CD4-positive, alpha-beta memory T cell (primary cell): ENCODE measurements around the gene NPEPL1. TPM values are rescaled to one million over a fixed set of nuclear protein-coding genes. Genes with fewer than 3 reads are reported as not detected.
"Not testable (repeated sequence)": the region's sequence is repeated elsewhere in the genome, so short reads cannot be mapped to it uniquely, and the experiment has no call there.

ENCODE experiments used
- CTCF ChIA-PET: fragments of 350-600 bp; sonication (Branson Sonifier 250); formaldehyde crosslinking; loops from one replicate; lab custom pipeline; 2021; ENCODE audit warnings: inconsistent platforms; ENCODE audit not compliant: partially characterized antibody; lab: Charles Lee
- POLR2A ChIA-PET: fragments of 350-600 bp; sonication (Branson Sonifier 250); formaldehyde crosslinking; loops from one replicate; lab custom pipeline; 2021; ENCODE audit not compliant: partially characterized antibody; lab: Charles Lee
- DNase-seq, 5 donors: peaks; one replicate each; pipeline versions ENCODE4 v3.0.0 to v3.0.0-alpha.2; 2020 to 2022; ENCODE audit warnings: mixed read lengths in 1 of 5
- H3K27ac ChIP-seq: one replicate; pipeline ENCODE4 v1.7.0; 2013; ENCODE audit warnings: low read depth, low read length
- H3K27me3 ChIP-seq: 2 replicates; pipeline ENCODE4 v1.7.0; 2013; ENCODE audit warnings: mild to moderate bottlenecking, low read length, moderate library complexity; ENCODE audit not compliant: insufficient read depth
- H3K36me3 ChIP-seq: 2 replicates; pipeline ENCODE4 v1.7.0; 2013; ENCODE audit warnings: mild to moderate bottlenecking, low read length, moderate library complexity; ENCODE audit not compliant: insufficient read depth
- H3K4me1 ChIP-seq: 2 replicates; pipeline ENCODE4 v1.7.0; 2013; ENCODE audit warnings: mild to moderate bottlenecking, low read length, moderate library complexity; ENCODE audit not compliant: insufficient read depth
- H3K4me3 ChIP-seq, 2 donors: one replicate each; pipeline ENCODE4 v1.7.0; 2013; ENCODE audit warnings: low read length in 2 of 2, mild to moderate bottlenecking in 1 of 2
- H3K9me3 ChIP-seq, 2 donors: one replicate each; pipeline ENCODE4 v1.7.0; 2013; ENCODE audit warnings: low read length in 2 of 2, control low read depth in 1 of 2; ENCODE audit not compliant: control insufficient read depth in 1 of 2
- H3K27ac Mint-ChIP-seq, 7 donors: one replicate each; pipeline ENCODE4 v1.8.0; 2020 to 2021; ENCODE audit warnings: mixed read lengths in 7 of 7, mild to moderate bottlenecking in 6 of 7, inconsistent platforms in 3 of 7, moderate library complexity in 3 of 7
- H3K27me3 Mint-ChIP-seq, 2 donors: one replicate each; pipeline ENCODE4 v1.8.0; 2020 to 2021; ENCODE audit warnings: mixed read lengths in 2 of 2
- H3K36me3 Mint-ChIP-seq, 2 donors: one replicate each; pipeline ENCODE4 v1.8.0; 2020 to 2021; ENCODE audit warnings: mixed read lengths in 2 of 2, inconsistent platforms in 1 of 2, mild to moderate bottlenecking in 1 of 2
- H3K4me1 Mint-ChIP-seq, 4 donors: one replicate each; pipeline ENCODE4 v1.8.0; 2020 to 2021; ENCODE audit warnings: mixed read lengths in 4 of 4, mild to moderate bottlenecking in 1 of 4
- H3K4me3 Mint-ChIP-seq, 8 donors: one replicate each; pipeline ENCODE4 v1.8.0; 2020 to 2021; ENCODE audit warnings: mixed read lengths in 8 of 8, mild to moderate bottlenecking in 7 of 8, moderate library complexity in 6 of 8, inconsistent platforms in 3 of 8
- H3K9me3 Mint-ChIP-seq, 8 donors: one replicate each; pipeline ENCODE4 v1.8.0; 2020 to 2021; ENCODE audit warnings: mixed read lengths in 8 of 8, mild to moderate bottlenecking in 5 of 8, inconsistent platforms in 3 of 8, moderate library complexity in 1 of 8
- intact Hi-C: fragments of 100-400 bp; cut with micrococcal nuclease; formaldehyde crosslinking; loops from one replicate; pipeline ENCODE4 v1.15.1; 2023
- polyA plus RNA-seq, 2 donors: library from polyadenylated mRNA; unstranded; fragments of 300-500 nt; fragmentation: Illumina TruSeq; gene quantifications; one replicate each; pipeline ENCODE4 v1.2.3, GENCODE V29; 2021
- total RNA-seq, 2 experiments: library from RNA; stranded (reverse); gene quantifications; one replicate each; pipeline ENCODE4 v1.2.3, GENCODE V29; 2021

Gene NPEPL1
- total and polyA plus RNA-seq, 4 experiments from 2014 or later: 8.9 to 44.8 (median 28.1) TPM

DNA sequence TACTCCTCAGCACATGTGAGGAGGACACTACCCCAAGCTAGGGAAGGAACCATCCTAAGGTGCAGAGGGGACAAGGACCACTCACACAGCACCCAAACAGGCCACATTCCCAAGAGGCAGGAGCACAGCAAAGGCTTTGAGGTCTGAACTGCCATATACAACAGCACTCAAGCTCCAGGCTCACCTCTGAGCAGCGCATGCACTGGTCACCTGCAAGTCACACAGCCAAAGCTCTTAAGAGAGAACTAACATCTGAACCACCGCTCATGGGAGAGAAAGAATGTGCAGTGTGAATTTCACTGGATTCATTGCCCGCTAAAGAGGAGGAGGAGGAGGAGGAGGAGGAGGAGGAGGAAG lies 31.0 kb downstream of the NPEPL1 start:
- Mint-ChIP-seq H3K9me3 (peaks cover 0 to 34% (median 17%) of the 10 kb centered on the region in 8 donors), H3K4me1 (no peaks in the 10 kb centered on the region), H3K4me3 (no peak overlapping the region), H3K27ac (no peak overlapping the region), H3K36me3 (no peaks in the 10 kb centered on the region), H3K27me3 (peaks cover 27 to 39% of the 10 kb centered on the region in 2 donors)
- Histone ChIP-seq H3K27me3 (peaks cover 5% of the 10 kb centered on the region), H3K27ac (no peak overlapping the region), H3K4me1 (no peaks in the 10 kb centered on the region), H3K4me3 (no peak overlapping the region), H3K36me3 (no peaks in the 10 kb centered on the region), H3K9me3 (no peaks in the 10 kb centered on the region)
- intact Hi-C loops: no loop called here
- no peak for DNase-seq
- POLR2A ChIA-PET: no interaction called here
- CTCF ChIA-PET: no interaction called here

DNA sequence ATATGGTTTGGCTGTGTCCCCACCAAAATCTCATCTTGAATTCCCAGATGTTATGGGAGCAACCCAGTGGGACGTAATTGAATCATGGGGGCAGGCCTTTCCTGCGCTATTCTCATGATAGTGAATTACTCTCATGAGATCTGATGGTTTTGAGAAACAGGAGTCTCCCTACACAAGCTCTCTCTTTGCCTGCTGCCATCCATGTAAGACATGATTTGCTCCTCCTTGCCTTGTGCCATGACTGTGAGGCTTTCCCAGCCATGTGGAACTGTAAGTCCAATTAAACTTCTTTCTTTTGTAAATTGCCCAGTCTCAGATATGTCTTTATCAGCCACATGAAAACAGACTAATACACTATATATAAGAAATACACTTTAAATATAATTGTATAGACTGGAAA lies 33.6 kb downstream of the NPEPL1 start:
- H3K4me1 Mint-ChIP-seq, POLR2A ChIA-PET, H3K36me3 ChIP-seq, H3K4me3 ChIP-seq, H3K9me3 ChIP-seq, H3K36me3 Mint-ChIP-seq, H3K27me3 ChIP-seq, H3K4me3 Mint-ChIP-seq, H3K27ac ChIP-seq, H3K4me1 ChIP-seq, DNase-seq, H3K27ac Mint-ChIP-seq, CTCF ChIA-PET, intact Hi-C loops: not testable (repeated sequence)
- Mint-ChIP-seq H3K9me3 (peaks cover 0 to 34% (median 17%) of the 10 kb centered on the region in 8 donors), H3K27me3 (peaks cover 26 to 34% of the 10 kb centered on the region in 2 donors)

DNA sequence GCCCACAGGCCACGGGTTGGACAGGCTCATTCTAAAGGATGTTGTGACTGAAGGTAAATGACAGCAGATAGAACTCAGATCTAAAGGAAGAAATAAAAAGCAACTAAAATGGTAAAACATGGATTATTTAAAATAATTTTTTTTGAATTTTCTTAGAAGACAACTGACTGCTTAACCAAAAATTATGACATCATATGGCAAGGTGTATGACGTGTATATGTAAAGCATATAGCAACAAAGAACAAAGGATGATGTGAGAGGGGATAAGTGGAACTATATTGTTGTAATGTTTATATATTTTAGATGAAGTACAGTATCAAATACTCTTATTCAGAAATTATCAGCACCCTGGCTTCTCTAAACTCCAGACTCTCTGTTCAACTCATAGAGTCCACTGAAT lies 38.6 kb downstream of the NPEPL1 start:
- peaks cover 14 to 26% of the 10 kb centered on the region in 2 donors for H3K27me3 Mint-ChIP-seq
- no peak overlapping the region for H3K4me3 Mint-ChIP-seq
- no peaks in the 10 kb centered on the region for H3K4me1 ChIP-seq
- DNase-seq: no peak
- POLR2A ChIA-PET: no interaction called here
- intact Hi-C loops: no loop called here
- no peak overlapping the region for H3K27ac Mint-ChIP-seq
- H3K9me3 ChIP-seq: no peaks in the 10 kb centered on the region
- H3K4me3 ChIP-seq: no peak overlapping the region
- no peaks in the 10 kb centered on the region for H3K36me3 ChIP-seq
- H3K36me3 Mint-ChIP-seq: no peaks in the 10 kb centered on the region
- CTCF ChIA-PET: interaction anchor here (1.3 kb wide), 1 partner anchor 26 kb away, joined by 3 read pairs; no protein-coding TSS in a partner anchor
- no peaks in the 10 kb centered on the region for H3K4me1 Mint-ChIP-seq
- H3K27me3 ChIP-seq: no peaks in the 10 kb centered on the region
- no peak overlapping the region for H3K27ac ChIP-seq
- peaks cover 0 to 19% (median 15%) of the 10 kb centered on the region in 8 donors for H3K9me3 Mint-ChIP-seq

DNA sequence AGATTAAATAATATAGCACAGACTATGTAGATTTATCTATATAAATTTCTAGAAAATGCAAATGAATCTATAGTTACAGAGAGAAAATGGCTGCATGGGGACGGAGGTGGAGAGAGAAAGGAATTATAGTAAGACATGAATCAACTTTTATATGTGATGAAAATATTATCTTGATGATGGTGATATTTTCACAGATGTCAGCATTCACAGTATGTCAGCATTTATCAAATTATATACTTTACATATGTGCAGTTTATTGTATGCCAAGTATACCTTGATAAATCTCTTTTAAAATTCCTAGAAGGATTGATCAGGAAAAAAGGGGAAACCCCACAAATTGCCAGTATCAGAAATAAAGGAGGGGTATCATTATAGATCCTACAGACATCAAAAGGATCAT lies 44.6 kb downstream of the NPEPL1 start:
- Mint-ChIP-seq H3K27me3 (peaks cover 12 to 30% of the 10 kb centered on the region in 2 donors), H3K36me3 (no peaks in the 10 kb centered on the region), H3K4me1 (no peaks in the 10 kb centered on the region), H3K27ac (no peak overlapping the region), H3K9me3 (peaks cover 0 to 3% (median 0%) of the 10 kb centered on the region in 8 donors), H3K4me3 (no peak overlapping the region)
- intact Hi-C loops: no loop called here
- H3K36me3 ChIP-seq: no peaks in the 10 kb centered on the region
- H3K27ac ChIP-seq: no peak overlapping the region
- H3K4me1 ChIP-seq: no peaks in the 10 kb centered on the region
- no peak for DNase-seq
- no peaks in the 10 kb centered on the region for H3K27me3 ChIP-seq
- ChIA-PET CTCF (no interaction called here), POLR2A (no interaction called here)
- no peaks in the 10 kb centered on the region for H3K9me3 ChIP-seq
- no peak overlapping the region for H3K4me3 ChIP-seq

DNA sequence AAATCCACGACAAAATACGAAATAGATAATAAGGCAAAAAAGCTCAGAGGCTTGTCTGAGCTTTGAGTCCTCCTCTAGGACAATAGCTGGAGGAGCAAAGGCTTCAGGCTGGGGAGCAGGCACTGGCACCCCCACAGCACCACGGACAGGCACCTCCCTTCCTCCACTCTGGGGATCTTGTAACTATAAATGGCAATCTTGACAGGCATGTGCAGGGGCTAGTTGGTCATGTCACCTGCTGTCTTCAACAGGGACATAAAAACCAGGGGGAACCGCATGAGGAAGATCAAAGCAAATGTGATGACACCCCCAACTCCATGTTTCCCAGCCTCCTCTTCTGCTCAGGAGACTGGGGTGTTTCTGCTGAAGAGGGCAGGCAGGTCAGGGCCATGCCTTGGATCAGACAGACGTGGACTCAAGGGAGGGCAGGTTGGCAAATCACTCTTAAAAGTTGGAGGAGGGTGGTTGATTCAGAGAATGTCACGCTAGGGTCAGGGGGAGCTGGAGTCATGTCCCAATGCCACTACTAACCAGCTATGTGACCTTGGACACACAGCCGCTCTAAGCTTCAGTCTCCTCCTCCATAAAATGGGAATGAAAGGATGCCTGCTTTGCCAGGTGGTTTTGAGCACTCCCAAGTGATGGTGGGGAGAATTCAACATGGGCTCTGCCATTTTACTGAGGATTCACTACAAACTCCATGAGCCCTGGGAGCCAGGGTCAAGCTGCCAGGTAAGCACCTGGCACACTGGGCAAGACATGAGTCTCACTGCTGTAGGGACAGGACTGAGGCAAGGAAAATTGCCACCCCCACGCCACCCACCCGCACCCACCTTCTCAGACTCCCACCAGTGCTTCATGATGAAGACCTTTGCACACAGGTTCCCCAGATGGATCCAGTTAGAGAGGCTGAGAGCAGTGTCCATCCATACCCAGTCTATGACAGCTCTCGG lies 48.0 kb downstream of the NPEPL1 start:
- H3K9me3 Mint-ChIP-seq: peaks cover 0 to 3% (median 0%) of the 10 kb centered on the region in 8 donors
- H3K27me3 ChIP-seq: no peaks in the 10 kb centered on the region

DNA sequence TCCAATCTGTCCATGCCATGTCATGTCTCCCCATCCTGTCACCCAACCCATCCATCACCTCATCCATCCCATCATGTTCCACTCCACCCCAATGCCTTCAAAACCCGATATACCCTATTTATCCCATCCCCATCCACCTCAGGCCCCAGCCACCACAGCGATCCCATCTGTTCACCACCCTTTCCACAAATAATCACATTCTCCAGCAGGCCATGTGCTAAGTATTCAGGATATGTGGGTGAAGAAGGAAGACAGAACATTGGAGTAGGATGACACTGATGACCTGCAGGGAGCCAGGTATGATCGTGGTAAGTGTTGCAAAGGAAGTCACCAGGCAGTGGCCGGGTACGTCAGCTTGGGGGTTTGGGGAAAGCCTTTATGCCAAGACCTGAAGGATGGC lies 48.8 kb downstream of the NPEPL1 start:
- H3K4me3 Mint-ChIP-seq: no peak overlapping the region
- intact Hi-C loops: no loop called here
- no peaks in the 10 kb centered on the region for H3K27me3 ChIP-seq
- H3K4me3 ChIP-seq: no peak overlapping the region
- no peaks in the 10 kb centered on the region for H3K4me1 Mint-ChIP-seq
- H3K4me1 ChIP-seq: no peaks in the 10 kb centered on the region
- H3K27ac ChIP-seq: no peak overlapping the region
- ChIA-PET CTCF (no interaction called here), POLR2A (no interaction called here)
- peaks cover 0 to 3% (median 0%) of the 10 kb centered on the region in 8 donors for H3K9me3 Mint-ChIP-seq
- no peak overlapping the region for H3K27ac Mint-ChIP-seq
- no peaks in the 10 kb centered on the region for H3K9me3 ChIP-seq
- no peaks in the 10 kb centered on the region for H3K36me3 ChIP-seq
- no peaks in the 10 kb centered on the region for H3K36me3 Mint-ChIP-seq
- H3K27me3 Mint-ChIP-seq: peaks cover 8 to 27% of the 10 kb centered on the region in 2 donors
- DNase-seq: no peak

More for the DNA sequence above, 48.0 kb downstream of the NPEPL1 start:
- Histone ChIP-seq H3K9me3 (no peaks in the 10 kb centered on the region), H3K4me3 (no peak overlapping the region), H3K27ac (no peak overlapping the region), H3K4me1 (no peaks in the 10 kb centered on the region), H3K36me3 (no peaks in the 10 kb centered on the region)
- Mint-ChIP-seq H3K4me1 (no peaks in the 10 kb centered on the region), H3K27me3 (peaks cover 5 to 27% of the 10 kb centered on the region in 2 donors), H3K27ac (no peak overlapping the region), H3K4me3 (no peak overlapping the region), H3K36me3 (no peaks in the 10 kb centered on the region)
- POLR2A ChIA-PET: no interaction called here
- intact Hi-C loops: no loop called here
- DNase-seq: no peak
- CTCF ChIA-PET: no interaction called here

DNA sequence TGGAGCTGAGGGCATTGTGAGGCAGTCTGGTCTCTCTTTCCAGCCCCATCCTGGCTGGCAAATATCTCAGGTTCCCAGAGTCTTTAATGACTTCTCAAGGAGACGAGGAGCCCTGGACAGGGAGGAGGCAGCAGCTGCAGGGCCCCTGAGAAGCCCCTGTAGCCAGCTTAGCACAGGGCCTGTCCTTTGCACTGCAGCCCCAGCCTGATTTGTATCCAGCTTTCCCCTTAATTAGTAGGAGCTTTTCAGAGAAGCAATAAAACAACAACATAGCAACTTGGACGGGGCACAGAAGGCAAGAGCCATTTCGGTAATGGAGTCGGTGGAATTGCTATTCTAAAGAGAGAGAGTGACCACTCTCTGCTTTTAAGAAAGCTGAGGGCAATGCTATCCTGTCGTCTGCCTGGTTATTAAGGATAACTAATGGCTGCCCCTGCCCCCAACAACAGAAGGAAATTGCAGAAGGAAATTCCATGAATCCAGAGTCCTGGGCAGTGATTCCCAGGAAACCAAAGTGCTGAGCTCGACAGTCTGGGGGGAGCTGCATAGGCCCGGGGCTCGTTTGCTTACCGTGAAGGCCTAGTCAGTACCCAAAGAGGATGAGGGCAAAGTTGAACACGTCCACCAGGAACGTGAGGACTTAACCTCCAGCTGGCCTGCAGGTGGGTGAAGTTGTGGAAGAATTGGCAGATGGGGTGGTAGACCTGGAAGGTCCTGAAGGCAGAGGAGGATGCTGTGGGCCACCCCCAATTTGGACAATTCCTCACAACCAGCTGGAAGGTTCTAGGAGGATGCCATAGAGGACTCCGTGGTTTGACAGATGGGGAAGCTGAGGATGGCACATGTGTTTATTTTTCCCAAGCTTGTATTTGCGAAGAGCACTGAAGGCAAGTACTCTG lies 50.3 kb downstream of the NPEPL1 start:
- Mint-ChIP-seq H3K9me3 (peaks cover 0 to 3% (median 0%) of the 10 kb centered on the region in 8 donors), H3K27me3 (peaks cover 8 to 30% of the 10 kb centered on the region in 2 donors), H3K4me3 (no peak overlapping the region), H3K27ac (no peak overlapping the region), H3K4me1 (no peaks in the 10 kb centered on the region), H3K36me3 (no peaks in the 10 kb centered on the region)
- no peaks in the 10 kb centered on the region for H3K27me3 ChIP-seq
- no peak overlapping the region for H3K4me3 ChIP-seq
- no peak for DNase-seq
- CTCF ChIA-PET: no interaction called here
- H3K4me1 ChIP-seq: no peaks in the 10 kb centered on the region
- H3K36me3 ChIP-seq: no peaks in the 10 kb centered on the region
- POLR2A ChIA-PET: no interaction called here
- no peak overlapping the region for H3K27ac ChIP-seq
- no peaks in the 10 kb centered on the region for H3K9me3 ChIP-seq
- intact Hi-C loops: no loop called here
